Neural cell (in vitro differentiated cells): Measurements from ENCODE around the gene MS4A1. TPM values are rescaled to one million over a fixed set of nuclear protein-coding genes. Genes with fewer than 3 reads are reported as not detected.

ENCODE experiments used
- H2AFZ ChIP-seq: fragments of 200-600, 300-800 bp; sonication (generic), shearing (Covaris generic); 2 replicates; pipeline ENCODE4 v1.6.0; 2014; ENCODE audit warnings: low read depth, mild to moderate bottlenecking, antibody characterized with exemption, low read length, moderate library complexity
- H3F3A ChIP-seq: fragments of 200-600 bp; shearing (Covaris generic); 2 replicates; pipeline ENCODE4 v1.6.1; 2016; ENCODE audit warnings: mild to moderate bottlenecking, moderate library complexity, mixed read lengths, antibody characterized with exemption, low read length; ENCODE audit not compliant: insufficient read depth, poor library complexity, severe bottlenecking
- H3K27ac ChIP-seq: fragments of 200-600, 300-800 bp; sonication (generic), shearing (Covaris generic); 2 replicates; pipeline ENCODE4 v1.5.1; 2014; ENCODE audit warnings: mild to moderate bottlenecking, low read length, moderate library complexity
- H3K27me3 ChIP-seq: fragments of 300-800, 200-600 bp; sonication (generic), shearing (Covaris generic); 2 replicates; pipeline ENCODE4 v1.6.0; 2014; ENCODE audit warnings: mild to moderate bottlenecking, low read depth, low read length, moderate library complexity; ENCODE audit not compliant: insufficient read depth
- H3K36me3 ChIP-seq: fragments of 300-800, 200-600 bp; sonication (generic), shearing (Covaris generic); 2 replicates; pipeline ENCODE4 v1.5.1; 2014; ENCODE audit warnings: mild to moderate bottlenecking, antibody characterized with exemption, low read length, moderate library complexity; ENCODE audit not compliant: insufficient read depth
- H3K4me2 ChIP-seq: fragments of 300-800, 200-600 bp; sonication (generic), shearing (Covaris generic); 2 replicates; pipeline ENCODE4 v1.6.0; 2014; ENCODE audit warnings: mild to moderate bottlenecking, low read length
- H3K4me3 ChIP-seq: fragments of 300-800, 200-600 bp; sonication (generic), shearing (Covaris generic); 2 replicates; pipeline ENCODE4 v1.5.1; 2014; ENCODE audit warnings: mild to moderate bottlenecking, low read length, moderate library complexity
- H3K79me2 ChIP-seq: fragments of 200-600 bp; shearing (Covaris generic); replicated peaks from 2 replicates; pipeline ENCODE4 v1.6.0; 2014; ENCODE audit warnings: mild to moderate bottlenecking, low read length, moderate library complexity; ENCODE audit not compliant: insufficient read depth
- H3K9ac ChIP-seq: fragments of 300-800, 200-600 bp; sonication (generic), shearing (Covaris generic); 2 replicates; pipeline ENCODE4 v1.6.1; 2016; ENCODE audit warnings: mild to moderate bottlenecking, low read length, mixed read lengths
- H3K9me2 ChIP-seq: fragments of 200-600 bp; shearing (Covaris generic); 2 replicates; pipeline ENCODE4 v1.6.1; 2016; ENCODE audit warnings: mild to moderate bottlenecking, low read length, mixed read lengths; ENCODE audit not compliant: insufficient read depth
- H3K9me3 ChIP-seq: fragments of 200-600, 300-800 bp; sonication (generic), shearing (Covaris generic); 2 replicates; pipeline ENCODE4 v1.6.1; 2016; ENCODE audit warnings: mild to moderate bottlenecking, mixed run types, low read length, moderate library complexity, mixed read lengths
- H4K20me1 ChIP-seq: fragments of 200-600 bp; shearing (Covaris generic); 2 replicates; pipeline ENCODE4 v1.6.1; 2016; ENCODE audit warnings: mild to moderate bottlenecking, mixed run types; ENCODE audit not compliant: insufficient read depth
- CTCF ChIP-seq: fragments of 450-650 bp; IDR thresholded peaks from 2 replicates; pipeline ENCODE4 v1.5.1; 2014; ENCODE audit warnings: antibody characterized with exemption, mild to moderate bottlenecking, moderate library complexity; ENCODE audit not compliant: poor library complexity, severe bottlenecking
- EP300 ChIP-seq: fragments of 450-650 bp; conservative IDR thresholded peaks from 2 replicates; pipeline ENCODE4 v1.6.1; 2014; ENCODE audit warnings: antibody characterized with exemption, mild to moderate bottlenecking, moderate library complexity; ENCODE audit not compliant: poor library complexity, severe bottlenecking
- EZH2 ChIP-seq: fragments of 200-600, 300-800 bp; shearing (Covaris generic), sonication (generic); IDR thresholded peaks from 2 replicates; pipeline ENCODE4 v1.6.1; 2014; ENCODE audit warnings: antibody characterized with exemption, low read length, borderline replicate concordance, mild to moderate bottlenecking; ENCODE audit not compliant: insufficient read depth, poor library complexity, severe bottlenecking
- MXI1 ChIP-seq: fragments of 450-650 bp; conservative IDR thresholded peaks from 2 replicates; pipeline ENCODE4 v1.6.1; 2014; ENCODE audit warnings: antibody characterized with exemption, mild to moderate bottlenecking; ENCODE audit not compliant: poor library complexity, severe bottlenecking
- POLR2AphosphoS5 ChIP-seq: IDR thresholded peaks from 2 replicates; pipeline ENCODE4 v1.6.1; 2012
- RAD21 ChIP-seq: fragments of 450-650 bp; conservative IDR thresholded peaks from 2 replicates; pipeline ENCODE4 v1.6.1; 2014; ENCODE audit warnings: antibody characterized with exemption, mild to moderate bottlenecking, moderate library complexity
- REST ChIP-seq: IDR thresholded peaks from 2 replicates; pipeline ENCODE4 v1.6.1; 2012; ENCODE audit warnings: borderline replicate concordance
- SMC3 ChIP-seq: fragments of 450-650 bp; conservative IDR thresholded peaks from 2 replicates; pipeline ENCODE4 v1.6.1; 2014; ENCODE audit warnings: antibody characterized with exemption, mild to moderate bottlenecking, moderate library complexity; ENCODE audit not compliant: poor library complexity
- TAF1 ChIP-seq: IDR thresholded peaks from 2 replicates; pipeline ENCODE4 v1.6.1; 2012; ENCODE audit warnings: low read depth
- polyA plus RNA-seq: library from polyadenylated mRNA; depleted of rRNA; stranded (reverse); fragments of >200 nt; gene quantifications from 2 replicates; pipeline ENCODE4 v1.2.3, GENCODE V29; 2014

MS4A1 gene
- polyA plus RNA-seq, 1 donor from 2014 or later = not detected

- H2AFZ ChIP-seq = no peak overlapping the region
- no peaks in the 10 kb centered on the region for H3F3A ChIP-seq
- no peaks in the 10 kb centered on the region for H4K20me1 ChIP-seq
- no peaks in the 10 kb centered on the region for H3K27me3 ChIP-seq
- H3K79me2 ChIP-seq = no peaks in the 10 kb centered on the region
- no peak for TF ChIP-seq SMC3
- no peak for TF ChIP-seq REST
- TF ChIP-seq TAF1 = no peak
- no peak for TF ChIP-seq CTCF
- no peak overlapping the region for H3K4me3 ChIP-seq
- no peak overlapping the region for H3K27ac ChIP-seq
- H3K9me2 ChIP-seq = no peaks in the 10 kb centered on the region
- no peak overlapping the region for H3K4me2 ChIP-seq
- no peaks in the 10 kb centered on the region for H3K36me3 ChIP-seq
- H3K9ac ChIP-seq = no peak overlapping the region
- no peaks in the 10 kb centered on the region for H3K9me3 ChIP-seq
These were observed 58.1 kb downstream of the MS4A1 start for GRCh38 chr11:60513496-60514460.

- Histone ChIP-seq H3K36me3 (no peaks in the 10 kb centered on the region), H3K27ac (no peak within 1 kb of the TSS), H3K4me3 (no peak within 1 kb of the TSS), H3K27me3 (no peaks in the 10 kb centered on the region), H3K9me3 (no peaks in the 10 kb centered on the region), H4K20me1 (no peaks in the 10 kb centered on the region), H3K79me2 (no peaks in the 10 kb centered on the region), H3K9me2 (no peaks in the 10 kb centered on the region), H3F3A (no peaks in the 10 kb centered on the region), H3K9ac (no peak within 1 kb of the TSS), H3K4me2 (no peak within 1 kb of the TSS), H2AFZ (no peak within 1 kb of the TSS)
- no peak for TF ChIP-seq EZH2
- TF ChIP-seq RAD21 = no peak
- TF ChIP-seq MXI1 = no peak
- no peak for TF ChIP-seq REST
- TF ChIP-seq POLR2AphosphoS5 = no peak
- TF ChIP-seq SMC3 = no peak
- TF ChIP-seq EP300 = no peak
- TF ChIP-seq CTCF = no peak
- TF ChIP-seq TAF1 = no peak
These were observed 59.7 kb downstream of the MS4A1 start, which contains the start of gene MS4A13 for GRCh38 chr11:60515144-60515855. Gene MS4A13, plus strand, starts transcription at chr11:60515392. Its CDS starts 2,692 bp downstream, at chr11:60518084.
